Liver (tissue), 9 donors: Measurements from ENCODE around the gene KRTDAP. TPM values are rescaled to one million over a fixed set of nuclear protein-coding genes. Genes with fewer than 3 reads are reported as not detected.

Source experiments
- DNase-seq: peaks from one replicate; pipeline ENCODE4 v3.0.0-alpha.2; 2017; ENCODE audit warnings: low spot score
- H3K27ac ChIP-seq, 2 donors: one replicate each; pipeline ENCODE4 v1.7.0; 2013; ENCODE audit warnings: inconsistent platforms in 2 of 2, low read length in 2 of 2, control low read depth in 1 of 2, low read depth in 1 of 2, mild to moderate bottlenecking in 1 of 2
- H3K27me3 ChIP-seq, 4 donors: one replicate each; pipeline versions ENCODE4 v1.6.1 to v1.7.0; 2013; ENCODE audit warnings: low read length in 3 of 4, inconsistent platforms in 1 of 4, mild to moderate bottlenecking in 1 of 4, moderate library complexity in 1 of 4; ENCODE audit not compliant: control insufficient read depth in 4 of 4, insufficient read depth in 4 of 4
- H3K36me3 ChIP-seq, 4 donors: one replicate each; pipeline versions ENCODE4 v1.6.1 to v1.7.0; 2013; ENCODE audit warnings: low read length in 3 of 4, mild to moderate bottlenecking in 3 of 4, low read depth in 1 of 4, moderate library complexity in 1 of 4; ENCODE audit not compliant: control insufficient read depth in 4 of 4, insufficient read depth in 3 of 4
- H3K4me1 ChIP-seq, 4 donors: one replicate each; pipeline versions ENCODE4 v1.6.1 to v1.7.0; 2013; ENCODE audit warnings: low read length in 3 of 4, mild to moderate bottlenecking in 3 of 4, moderate library complexity in 1 of 4; ENCODE audit not compliant: control insufficient read depth in 4 of 4, insufficient read depth in 4 of 4
- H3K4me3 ChIP-seq, 3 donors: one replicate each; pipeline versions ENCODE4 v1.6.1 to v1.7.0; 2013; ENCODE audit warnings: low read length in 3 of 3, control low read depth in 1 of 3, low read depth in 1 of 3, mild to moderate bottlenecking in 1 of 3
- H3K9ac ChIP-seq, 2 donors: one replicate each; pipeline ENCODE4 v1.7.0; 2013; ENCODE audit warnings: low read length in 2 of 2, mild to moderate bottlenecking in 2 of 2, moderate library complexity in 2 of 2, control low read depth in 1 of 2, low read depth in 1 of 2
- H3K9me3 ChIP-seq, 4 donors: one replicate each; pipeline versions ENCODE4 v1.6.1 to v1.7.0; 2013; ENCODE audit warnings: low read length in 3 of 4; ENCODE audit not compliant: control insufficient read depth in 4 of 4
- EGR1 ChIP-seq, 2 donors: IDR thresholded peaks; 2 replicates each; pipeline ENCODE4 v1.6.1; 2016 to 2018; ENCODE audit warnings: antibody characterized with exemption in 2 of 2, low read depth in 2 of 2
- FOXA1 ChIP-seq: IDR thresholded peaks from 2 replicates; pipeline ENCODE4 v1.6.1; 2016; ENCODE audit warnings: antibody characterized with exemption
- FOXA2 ChIP-seq: IDR thresholded peaks from 2 replicates; pipeline ENCODE4 v1.6.1; 2016; ENCODE audit warnings: antibody characterized with exemption
- GABPA ChIP-seq, 2 donors: IDR thresholded peaks in 1 of 2; conservative IDR thresholded peaks in 1 of 2; 2 replicates each; pipeline ENCODE4 v1.6.1; 2016; ENCODE audit warnings: antibody characterized with exemption in 2 of 2, mild to moderate bottlenecking in 1 of 2, moderate library complexity in 1 of 2
- HNF4A ChIP-seq, 2 donors: conservative IDR thresholded peaks; 2 replicates each; pipeline ENCODE4 v1.6.1; 2016; ENCODE audit warnings: antibody characterized with exemption in 2 of 2, mild to moderate bottlenecking in 2 of 2
- HNF4G ChIP-seq: IDR thresholded peaks from 2 replicates; pipeline ENCODE4 v1.6.1; 2016; ENCODE audit warnings: antibody characterized with exemption
- JUND ChIP-seq, 2 donors: IDR thresholded peaks; 2 replicates each; pipeline ENCODE4 v1.6.1; 2016; ENCODE audit warnings: antibody characterized with exemption in 2 of 2
- NR2F2 ChIP-seq: IDR thresholded peaks from 2 replicates; pipeline ENCODE4 v1.6.1; 2016; ENCODE audit warnings: antibody characterized with exemption
- RAD21 ChIP-seq, 2 donors: IDR thresholded peaks; 2 replicates each; pipeline ENCODE4 v1.6.1; 2016; ENCODE audit warnings: antibody characterized with exemption in 2 of 2, mild to moderate bottlenecking in 2 of 2
- RXRA ChIP-seq, 2 donors: IDR thresholded peaks; 2 replicates each; pipeline ENCODE4 v1.6.1; 2017 to 2018; ENCODE audit warnings: antibody characterized with exemption in 2 of 2, mild to moderate bottlenecking in 1 of 2
- SP1 ChIP-seq: IDR thresholded peaks from 2 replicates; pipeline ENCODE4 v1.6.1; 2018; ENCODE audit warnings: antibody characterized with exemption, mild to moderate bottlenecking
- TAF1 ChIP-seq: conservative IDR thresholded peaks from 2 replicates; pipeline ENCODE4 v1.6.1; 2016; ENCODE audit warnings: antibody characterized with exemption, mild to moderate bottlenecking
- YY1 ChIP-seq: IDR thresholded peaks from 2 replicates; pipeline ENCODE4 v1.6.1; 2016; ENCODE audit warnings: antibody characterized with exemption, mild to moderate bottlenecking
- WGBS: extraction: QIAGEN DNeasy Blood & Tissue Kit; methylation state at CpG from one replicate; pipeline ENCODE4 v1.1.7; 2013; 5-methylcytosine and 5-hydroxymethylcytosine counted together
- polyA plus RNA-seq, 2 donors: library from polyadenylated mRNA; stranded (reverse) in 1 of 2; unstranded in 1 of 2; fragments of 200-250 nt in 1 of 2; fragments of >200 nt in 1 of 2; fragmentation: Nextera tagmentation in 1 of 2; extraction: Ambion mirVana in 1 of 2; gene quantifications; one replicate each; pipeline versions ENCODE4 v1.2.1 to v1.2.3, GENCODE V29; 2013 to 2015
- total RNA-seq, 2 donors: library from RNA; depleted of rRNA; stranded (reverse); fragments of >200 nt; gene quantifications; one replicate each; pipeline ENCODE4 v1.2.3, GENCODE V29; 2014
- TF ChIP-seq, protein P1 (sequence below): IDR thresholded peaks from 2 replicates; pipeline ENCODE4 v1.6.1; 2016; ENCODE audit warnings: antibody characterized with exemption, mild to moderate bottlenecking
- TF ChIP-seq, protein P2 (sequence below): fragments of 150-350 bp; IDR thresholded peaks from 2 replicates; pipeline ENCODE4 v1.5.1; 2017; ENCODE audit warnings: improper control_type of control experiment, low read depth, low read length; ENCODE audit not compliant: missing input control
- TF ChIP-seq, protein P3 (sequence below): IDR thresholded peaks from 2 replicates; pipeline ENCODE4 v1.6.1; 2016; ENCODE audit warnings: antibody characterized with exemption
- TF ChIP-seq, protein P4 (sequence below): IDR thresholded peaks from 2 replicates; pipeline ENCODE4 v1.6.1; 2016; ENCODE audit warnings: antibody characterized with exemption
- TF ChIP-seq, protein P5 (sequence below): IDR thresholded peaks from 2 replicates; pipeline ENCODE4 v1.6.1; 2016; ENCODE audit warnings: antibody characterized with exemption
- donor health status: healthy.
- donor health status: healthy.
- donor health status: healthy.
- donor health status: healthy.
- donor health status: healthy.

The KRTDAP gene
- total and polyA plus RNA-seq, 4 donors, result not detected

DNA sequence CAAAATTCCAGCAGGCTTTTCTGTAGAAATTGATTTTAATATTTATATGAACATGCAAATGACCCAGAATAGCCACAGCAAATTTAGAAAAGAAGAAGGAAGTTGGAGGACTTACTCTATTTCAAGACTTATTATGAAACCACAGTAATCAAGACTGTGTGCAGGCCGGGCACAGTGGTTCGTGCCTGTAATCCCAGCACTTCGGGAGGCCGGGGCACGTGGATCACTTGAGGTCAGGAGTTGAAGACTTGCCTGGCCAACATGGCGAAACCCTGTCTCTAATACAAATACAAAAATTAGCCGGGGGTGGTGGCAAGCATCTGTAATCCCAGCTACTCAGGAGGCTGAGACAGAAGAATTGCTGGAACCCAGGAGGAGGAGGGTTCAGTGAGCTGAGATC is 48.2 kb downstream of the KRTDAP start:
- Histone ChIP-seq H3K9ac (no peak overlapping the region), H3K27ac (no peak overlapping the region), H3K4me1 (peaks cover 0 to 5% (median 3%) of the 10 kb centered on the region in 4 donors), H3K9me3 (no peaks in the 10 kb centered on the region), H3K36me3 (no peaks in the 10 kb centered on the region), H3K4me3 (no peak overlapping the region), H3K27me3 (no peaks in the 10 kb centered on the region)
- WGBS, result 74% methylated on average over 7 of the region's 7 CpGs
- no peak for DNase-seq
- TF ChIP-seq NR2F2 (no peak), TAF1 (no peak), JUND (IDR thresholded peaks at IDR 0.05) (no peak), RXRA (IDR thresholded peaks at IDR 0.05) (no peak), FOXA1 (no peak), EGR1 (IDR thresholded peaks at IDR 0.05; ENCODE audit: low read depth in 2 of 2) (no peak), YY1 (no peak), GABPA (IDR thresholded peaks at IDR 0.05 in 1 of 2, conservative IDR thresholded peaks at IDR 0.05 in 1 of 2) (no peak), RAD21 (IDR thresholded peaks at IDR 0.05) (no peak), SP1 (no peak), FOXA2 (no peak), HNF4G (no peak), HNF4A (conservative IDR thresholded peaks at IDR 0.05) (no peak)
- TF ChIP-seq, protein P1, sequence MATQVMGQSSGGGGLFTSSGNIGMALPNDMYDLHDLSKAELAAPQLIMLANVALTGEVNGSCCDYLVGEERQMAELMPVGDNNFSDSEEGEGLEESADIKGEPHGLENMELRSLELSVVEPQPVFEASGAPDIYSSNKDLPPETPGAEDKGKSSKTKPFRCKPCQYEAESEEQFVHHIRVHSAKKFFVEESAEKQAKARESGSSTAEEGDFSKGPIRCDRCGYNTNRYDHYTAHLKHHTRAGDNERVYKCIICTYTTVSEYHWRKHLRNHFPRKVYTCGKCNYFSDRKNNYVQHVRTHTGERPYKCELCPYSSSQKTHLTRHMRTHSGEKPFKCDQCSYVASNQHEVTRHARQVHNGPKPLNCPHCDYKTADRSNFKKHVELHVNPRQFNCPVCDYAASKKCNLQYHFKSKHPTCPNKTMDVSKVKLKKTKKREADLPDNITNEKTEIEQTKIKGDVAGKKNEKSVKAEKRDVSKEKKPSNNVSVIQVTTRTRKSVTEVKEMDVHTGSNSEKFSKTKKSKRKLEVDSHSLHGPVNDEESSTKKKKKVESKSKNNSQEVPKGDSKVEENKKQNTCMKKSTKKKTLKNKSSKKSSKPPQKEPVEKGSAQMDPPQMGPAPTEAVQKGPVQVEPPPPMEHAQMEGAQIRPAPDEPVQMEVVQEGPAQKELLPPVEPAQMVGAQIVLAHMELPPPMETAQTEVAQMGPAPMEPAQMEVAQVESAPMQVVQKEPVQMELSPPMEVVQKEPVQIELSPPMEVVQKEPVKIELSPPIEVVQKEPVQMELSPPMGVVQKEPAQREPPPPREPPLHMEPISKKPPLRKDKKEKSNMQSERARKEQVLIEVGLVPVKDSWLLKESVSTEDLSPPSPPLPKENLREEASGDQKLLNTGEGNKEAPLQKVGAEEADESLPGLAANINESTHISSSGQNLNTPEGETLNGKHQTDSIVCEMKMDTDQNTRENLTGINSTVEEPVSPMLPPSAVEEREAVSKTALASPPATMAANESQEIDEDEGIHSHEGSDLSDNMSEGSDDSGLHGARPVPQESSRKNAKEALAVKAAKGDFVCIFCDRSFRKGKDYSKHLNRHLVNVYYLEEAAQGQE, result no peak
- TF ChIP-seq, protein P2, sequence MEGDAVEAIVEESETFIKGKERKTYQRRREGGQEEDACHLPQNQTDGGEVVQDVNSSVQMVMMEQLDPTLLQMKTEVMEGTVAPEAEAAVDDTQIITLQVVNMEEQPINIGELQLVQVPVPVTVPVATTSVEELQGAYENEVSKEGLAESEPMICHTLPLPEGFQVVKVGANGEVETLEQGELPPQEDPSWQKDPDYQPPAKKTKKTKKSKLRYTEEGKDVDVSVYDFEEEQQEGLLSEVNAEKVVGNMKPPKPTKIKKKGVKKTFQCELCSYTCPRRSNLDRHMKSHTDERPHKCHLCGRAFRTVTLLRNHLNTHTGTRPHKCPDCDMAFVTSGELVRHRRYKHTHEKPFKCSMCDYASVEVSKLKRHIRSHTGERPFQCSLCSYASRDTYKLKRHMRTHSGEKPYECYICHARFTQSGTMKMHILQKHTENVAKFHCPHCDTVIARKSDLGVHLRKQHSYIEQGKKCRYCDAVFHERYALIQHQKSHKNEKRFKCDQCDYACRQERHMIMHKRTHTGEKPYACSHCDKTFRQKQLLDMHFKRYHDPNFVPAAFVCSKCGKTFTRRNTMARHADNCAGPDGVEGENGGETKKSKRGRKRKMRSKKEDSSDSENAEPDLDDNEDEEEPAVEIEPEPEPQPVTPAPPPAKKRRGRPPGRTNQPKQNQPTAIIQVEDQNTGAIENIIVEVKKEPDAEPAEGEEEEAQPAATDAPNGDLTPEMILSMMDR, result no peak
- TF ChIP-seq, protein P3, sequence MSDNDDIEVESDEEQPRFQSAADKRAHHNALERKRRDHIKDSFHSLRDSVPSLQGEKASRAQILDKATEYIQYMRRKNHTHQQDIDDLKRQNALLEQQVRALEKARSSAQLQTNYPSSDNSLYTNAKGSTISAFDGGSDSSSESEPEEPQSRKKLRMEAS, result no peak
- TF ChIP-seq, protein P4, sequence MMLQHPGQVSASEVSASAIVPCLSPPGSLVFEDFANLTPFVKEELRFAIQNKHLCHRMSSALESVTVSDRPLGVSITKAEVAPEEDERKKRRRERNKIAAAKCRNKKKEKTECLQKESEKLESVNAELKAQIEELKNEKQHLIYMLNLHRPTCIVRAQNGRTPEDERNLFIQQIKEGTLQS, result no peak
- TF ChIP-seq, protein P5, sequence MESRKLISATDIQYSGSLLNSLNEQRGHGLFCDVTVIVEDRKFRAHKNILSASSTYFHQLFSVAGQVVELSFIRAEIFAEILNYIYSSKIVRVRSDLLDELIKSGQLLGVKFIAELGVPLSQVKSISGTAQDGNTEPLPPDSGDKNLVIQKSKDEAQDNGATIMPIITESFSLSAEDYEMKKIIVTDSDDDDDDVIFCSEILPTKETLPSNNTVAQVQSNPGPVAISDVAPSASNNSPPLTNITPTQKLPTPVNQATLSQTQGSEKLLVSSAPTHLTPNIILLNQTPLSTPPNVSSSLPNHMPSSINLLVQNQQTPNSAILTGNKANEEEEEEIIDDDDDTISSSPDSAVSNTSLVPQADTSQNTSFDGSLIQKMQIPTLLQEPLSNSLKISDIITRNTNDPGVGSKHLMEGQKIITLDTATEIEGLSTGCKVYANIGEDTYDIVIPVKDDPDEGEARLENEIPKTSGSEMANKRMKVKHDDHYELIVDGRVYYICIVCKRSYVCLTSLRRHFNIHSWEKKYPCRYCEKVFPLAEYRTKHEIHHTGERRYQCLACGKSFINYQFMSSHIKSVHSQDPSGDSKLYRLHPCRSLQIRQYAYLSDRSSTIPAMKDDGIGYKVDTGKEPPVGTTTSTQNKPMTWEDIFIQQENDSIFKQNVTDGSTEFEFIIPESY, result no peak
